Stimulated activated CD8-positive, alpha-beta memory T cell treated with anti-CD3 and anti-CD28 coated beads, Interleukin-4, amount 100 ng/mL, for 4 hours (primary cell): ENCODE data around the gene DNER.
"Not testable (repeated sequence)": the region's sequence is repeated elsewhere in the genome, so short reads cannot be mapped to it uniquely, and the experiment has no call there.

Source experiments
- DNase-seq, 2 donors: peaks; one replicate each; pipeline ENCODE4 v3.0.0-alpha.2; 2020; ENCODE audit warnings: low read depth in 2 of 2, low spot score in 1 of 2

The DNER gene

GRCh38 chr2:229715895-229716507 is 1.6 kb upstream of the DNER start:
- no peak for DNase-seq

DNA sequence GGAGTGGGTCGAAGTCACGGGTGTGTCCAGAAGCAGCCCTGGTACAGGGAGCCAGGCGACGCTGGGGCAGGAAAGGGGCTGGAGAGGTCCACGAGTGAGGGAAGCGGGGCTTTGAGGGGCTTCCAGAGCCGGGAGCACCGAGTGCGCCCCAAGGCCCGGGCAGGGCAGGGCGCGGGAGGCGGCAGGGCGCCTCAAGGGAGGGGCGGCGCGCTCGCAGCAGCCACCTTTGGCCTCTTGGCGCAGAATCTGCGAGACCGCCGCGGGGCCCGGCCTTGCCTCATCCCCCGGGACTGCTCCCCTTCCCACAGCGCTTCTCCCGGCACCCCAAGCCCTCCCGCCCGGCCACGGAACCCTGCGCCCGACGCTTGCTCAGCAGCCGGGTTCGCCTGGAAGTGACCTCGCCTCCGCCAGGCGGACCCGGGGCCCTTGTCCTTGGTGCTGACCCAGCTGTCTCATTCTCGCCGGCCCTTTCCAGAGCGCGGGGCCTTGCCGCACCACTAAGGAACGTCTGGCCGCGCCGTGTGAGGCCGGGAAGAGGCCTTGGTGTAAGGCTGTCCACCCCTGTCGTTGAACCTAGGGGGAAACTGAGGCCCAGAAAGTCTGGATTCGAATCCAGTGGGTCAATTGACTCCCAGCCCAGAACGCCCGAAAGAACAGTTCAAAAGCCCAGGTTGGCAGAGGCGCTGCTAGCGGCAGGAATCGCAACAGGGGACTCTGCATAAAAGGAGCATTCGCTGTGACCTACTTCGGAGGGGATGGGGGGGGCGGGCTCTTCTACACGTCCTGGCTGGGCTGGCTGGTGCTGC is 584 bp upstream of the DNER start:
- no peak for DNase-seq

DNA sequence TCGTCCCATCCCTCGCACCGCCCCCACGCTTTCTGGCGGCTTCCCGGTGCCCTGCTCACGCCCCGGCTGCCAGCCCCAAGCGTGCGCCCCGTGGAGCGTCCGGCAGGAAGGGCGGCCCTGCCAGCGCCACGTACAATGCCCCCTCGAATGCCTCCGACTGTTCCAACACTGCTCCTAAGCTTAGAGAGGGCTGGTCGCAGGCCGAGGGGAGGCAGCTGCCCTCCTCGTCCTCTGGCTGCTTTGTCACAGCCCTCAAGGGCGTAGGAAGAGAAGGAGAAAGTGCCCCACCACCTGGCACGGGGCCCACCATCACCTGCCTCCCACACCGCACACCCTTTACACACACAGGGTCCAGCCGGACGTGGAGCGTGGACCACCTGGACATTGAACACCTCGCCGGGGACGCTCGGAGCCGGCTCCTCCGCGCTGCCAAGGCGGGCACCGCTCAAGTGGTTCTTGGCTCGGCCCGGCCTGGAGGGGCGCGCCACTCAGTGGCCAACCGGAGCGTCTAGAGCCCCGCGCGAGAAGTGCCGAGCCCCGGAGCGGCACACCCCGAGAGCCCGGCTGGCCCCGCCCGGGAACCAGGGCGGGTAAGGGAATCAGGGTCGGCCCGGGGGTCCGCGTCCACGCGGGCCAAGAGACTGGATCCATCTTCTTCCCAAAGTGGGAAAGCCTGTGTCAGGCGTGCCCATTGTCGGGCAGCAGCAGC is 830 bp downstream of the DNER start:
- DNase-seq = no peak

DNA sequence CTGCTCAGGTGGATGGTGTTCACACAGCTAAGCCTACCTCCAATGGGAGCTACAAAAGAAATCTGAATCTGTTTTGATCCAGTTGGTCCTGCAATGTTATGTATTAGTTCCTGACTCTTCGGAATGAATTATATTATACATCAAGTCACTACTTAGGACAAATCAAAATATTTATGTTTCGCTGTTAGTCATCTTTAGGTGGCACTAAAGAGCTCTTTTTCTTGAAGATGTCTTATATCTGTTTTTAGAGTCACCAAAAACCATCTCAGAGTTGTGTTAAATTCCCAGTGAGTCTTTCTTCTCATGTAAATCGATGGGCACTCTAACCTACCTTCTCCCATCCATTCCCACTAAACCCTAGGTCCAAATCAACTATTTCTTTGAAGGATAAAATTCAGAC is 2.2 kb downstream of the DNER start:
- DNase-seq = no peak

GRCh38 chr2:229708335-229708734 is 6.0 kb downstream of the DNER start:
- DNase-seq = no peak

DNA sequence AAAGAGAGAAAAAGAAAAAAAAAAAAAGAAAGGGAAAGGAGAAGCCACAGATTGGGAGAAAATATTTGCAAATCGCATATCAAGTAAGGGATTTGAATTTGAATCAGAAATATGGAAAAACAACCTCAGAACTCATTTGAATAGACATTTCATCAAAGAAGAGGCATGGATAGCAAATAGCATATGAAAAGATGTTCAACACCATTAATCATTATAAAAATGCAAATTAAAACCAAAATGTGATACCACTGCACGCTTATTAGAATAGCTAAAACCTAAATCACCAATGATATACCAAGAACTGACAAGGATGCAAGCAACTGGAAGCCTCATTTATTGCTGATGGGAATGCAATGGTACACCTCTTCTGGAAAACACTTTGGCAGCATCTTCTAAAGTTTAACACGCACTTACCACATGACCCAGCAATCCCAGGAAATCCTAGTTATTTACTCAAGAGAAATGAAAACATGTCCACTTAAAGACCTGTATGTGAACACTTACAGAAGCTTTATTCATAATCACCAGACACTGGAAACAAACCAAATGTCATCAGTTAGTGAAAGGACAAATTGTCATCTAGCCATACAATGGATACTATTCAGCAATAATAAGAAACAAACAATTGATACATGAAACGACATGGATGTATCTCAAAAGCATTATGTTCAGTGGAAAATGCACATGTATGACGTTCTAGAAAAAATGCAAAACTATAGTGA is 10.3 kb downstream of the DNER start:
- no peak for DNase-seq

DNA sequence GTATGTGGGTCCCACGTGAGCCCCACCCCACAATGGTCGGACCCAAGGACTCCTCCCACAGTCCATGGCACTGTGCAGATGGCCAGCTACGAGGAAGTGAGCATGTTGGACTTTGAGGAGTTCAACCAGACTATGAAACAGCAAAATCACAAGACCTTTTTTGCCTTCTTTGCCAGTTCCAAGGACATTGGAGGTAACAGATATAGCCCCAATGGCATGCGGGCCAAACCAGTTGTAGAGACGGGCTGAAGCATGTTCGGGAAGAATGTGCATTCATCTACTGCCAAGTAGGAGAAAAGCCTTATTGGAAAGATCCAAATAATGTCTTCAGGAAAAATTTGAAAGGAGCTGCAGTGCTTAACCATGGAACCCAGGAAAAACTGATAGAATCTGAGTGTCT is 12.6 kb downstream of the DNER start:
- no peak for DNase-seq

- no peak for DNase-seq
These were observed 13.3 kb downstream of the DNER start for GRCh38 chr2:229701062-229701461.

- no peak for DNase-seq
These were observed 18.4 kb downstream of the DNER start for GRCh38 chr2:229695961-229696360.

- not testable (repeated sequence) for DNase-seq
These were observed 20.5 kb downstream of the DNER start for GRCh38 chr2:229693845-229694244.

GRCh38 chr2:229691631-229692030 is 22.7 kb downstream of the DNER start:
- no peak for DNase-seq

DNA sequence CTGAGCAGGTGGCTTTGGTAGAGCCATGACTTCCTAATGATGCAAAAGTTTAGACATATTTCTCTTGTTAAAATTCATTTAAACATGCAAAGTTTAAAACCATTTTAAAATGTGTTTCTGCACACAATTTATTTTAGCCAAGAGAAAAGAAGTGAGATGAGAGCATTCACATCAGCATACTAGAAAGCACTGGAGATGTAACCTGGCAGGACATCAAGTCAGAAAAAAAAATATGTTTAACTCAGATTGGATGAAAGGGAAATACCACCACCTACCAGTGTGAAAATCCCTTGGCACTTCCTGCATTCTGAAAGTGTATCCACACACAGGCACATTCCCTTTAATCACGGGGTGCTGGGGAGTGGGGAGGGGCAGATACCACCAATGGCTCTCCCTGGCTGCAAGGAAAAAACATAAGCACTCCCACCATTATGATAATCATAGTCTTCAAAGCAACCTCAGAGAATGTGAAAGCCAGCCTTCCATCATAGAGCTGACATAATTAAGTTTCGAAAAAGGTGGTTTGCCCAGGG is 25.0 kb downstream of the DNER start:
- DNase-seq = no peak

DNA sequence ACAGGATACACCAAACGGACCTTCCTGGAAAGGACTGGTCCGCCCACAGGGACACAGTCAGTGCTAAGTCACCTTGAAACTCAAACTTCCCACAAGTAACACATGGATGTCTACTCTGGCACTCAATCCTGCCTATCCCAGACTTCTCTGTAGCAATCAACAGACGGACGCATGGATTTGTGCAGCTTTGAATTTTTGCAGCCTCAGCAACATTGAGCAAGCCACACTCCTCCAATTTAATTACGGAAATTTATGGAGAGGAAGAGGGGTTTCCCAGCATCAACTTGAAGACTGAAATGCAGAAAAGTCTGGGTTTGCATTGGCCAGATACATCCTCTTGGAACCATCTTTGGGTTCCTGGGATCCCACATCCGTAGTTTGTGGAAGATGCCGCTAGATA is 26.2 kb downstream of the DNER start:
- DNase-seq = no peak

GRCh38 chr2:229686122-229686919 is 28.0 kb downstream of the DNER start:
- no peak for DNase-seq

DNA sequence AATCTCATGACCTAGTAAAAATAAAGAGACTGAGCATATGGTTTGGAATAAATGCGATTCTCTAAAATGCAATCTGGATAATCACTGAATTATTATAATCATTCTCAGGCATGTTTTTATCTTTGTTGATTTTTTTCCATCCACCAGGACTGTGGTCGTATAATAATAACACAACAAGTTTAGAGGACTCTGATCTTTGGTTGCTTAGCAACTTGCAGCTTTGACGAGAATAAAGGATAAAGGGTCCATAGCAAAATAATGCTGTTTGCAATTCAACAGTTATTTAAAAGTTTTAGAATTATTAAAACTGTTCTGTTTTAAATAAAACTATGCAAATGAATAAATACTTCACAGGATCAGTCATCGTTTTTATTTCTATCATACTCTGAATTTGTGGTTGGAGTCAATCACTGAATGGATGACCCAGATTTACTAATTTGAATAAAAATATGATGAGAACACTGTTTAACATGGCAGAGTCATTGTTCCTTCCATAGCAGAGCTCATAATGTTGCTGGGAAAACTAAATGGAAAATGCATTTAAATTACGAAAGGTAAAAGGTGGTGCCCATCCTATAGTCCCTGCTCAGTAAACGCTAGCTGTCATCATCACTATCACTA is 29.3 kb downstream of the DNER start:
- no peak for DNase-seq

GRCh38 chr2:229679393-229680125 is 34.8 kb downstream of the DNER start:
- no peak for DNase-seq

DNA sequence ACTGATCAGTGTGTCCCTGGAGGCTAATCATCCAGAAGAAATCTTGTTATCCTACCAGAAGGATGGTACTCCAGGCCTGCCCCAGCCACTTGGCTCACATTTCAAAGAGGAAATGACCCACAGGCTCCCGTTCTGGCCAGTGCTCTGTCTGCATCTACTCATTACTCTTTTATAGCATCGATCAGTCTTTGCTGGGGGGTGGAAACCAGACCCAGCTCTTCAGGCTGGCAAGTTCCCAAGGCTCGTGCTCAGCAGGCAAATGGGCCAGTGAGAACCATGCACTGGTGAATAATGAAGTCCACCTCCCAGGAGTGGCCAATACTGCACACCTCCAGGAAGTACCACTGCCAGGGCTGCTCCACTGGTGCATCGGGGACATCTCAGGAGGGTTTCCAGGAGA is 38.8 kb downstream of the DNER start:
- DNase-seq = no peak

GRCh38 chr2:229674830-229675530 is 39.4 kb downstream of the DNER start:
- DNase-seq = no peak

DNA sequence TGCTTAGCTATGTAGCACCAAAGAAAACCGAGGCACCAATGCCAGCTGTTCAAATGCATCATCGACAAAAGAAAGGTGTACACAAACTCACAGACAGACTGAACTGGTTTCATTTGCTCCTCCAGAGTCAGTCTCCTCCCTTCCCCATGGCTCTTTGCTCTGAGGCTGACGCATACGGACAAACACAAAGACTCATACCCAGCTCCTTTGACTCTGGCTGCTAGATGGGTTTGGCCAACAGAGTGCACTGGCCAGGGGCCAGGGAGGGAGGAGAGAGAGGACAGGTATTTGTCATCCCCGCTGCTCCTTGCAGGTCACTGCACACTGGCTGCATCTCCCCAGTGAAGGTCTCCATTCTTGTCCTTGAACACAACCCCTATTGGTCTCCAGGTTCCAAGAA is 40.7 kb downstream of the DNER start:
- no peak for DNase-seq
